Measurements from ENCODE around the gene JUN. TPM values are rescaled to one million over a fixed set of nuclear protein-coding genes. Genes with fewer than 3 reads are reported as not detected.

JUN gene
- total and polyA plus RNA-seq, 2 of the 13 experiments (the other 11 are each of a cell fraction or from before 2014, with no cell fraction given) = 18.2 to 22.3 TPM

- TF ChIP-seq KDM5B (CRISPR knock-in tag; IDR thresholded peaks at IDR 0.05; ENCODE audit: borderline replicate concordance) (peak; percentile 82; the same call in 1 of the 2 replicates), ZFP36L2 (CRISPR knock-in tag; IDR thresholded peaks at IDR 0.05) (no peak), NCOA2 (CRISPR knock-in tag; IDR thresholded peaks at IDR 0.05) (no peak), THYN1 (CRISPR knock-in tag; IDR thresholded peaks at IDR 0.05; ENCODE audit: borderline replicate concordance, low read depth) (no peak), TMF1 (CRISPR knock-in tag; IDR thresholded peaks at IDR 0.05; ENCODE audit: low read depth) (peak; percentile 66; the same call in 1 of the 2 replicates), GATA4 (IDR thresholded peaks at IDR 0.05; ENCODE audit: borderline replicate concordance, low read depth) (no peak), JUN (CRISPR knock-in tag; IDR thresholded peaks at IDR 0.05) (no peak), SUZ12 (IDR thresholded peaks at IDR 0.05; ENCODE audit: low read depth, low read length) (no peak), ZNF816 (CRISPR knock-in tag; IDR thresholded peaks at IDR 0.05; ENCODE audit: borderline replicate concordance) (0 out of 2 replicates have a peak, but pooled peaks have one; percentile 38), MXD1 (CRISPR knock-in tag; IDR thresholded peaks at IDR 0.05) (peak; percentile 67; the same call in 1 of the 2 replicates), MZF1 (CRISPR knock-in tag; IDR thresholded peaks at IDR 0.05; ENCODE audit: borderline replicate concordance) (no peak), ZNF577 (CRISPR knock-in tag; IDR thresholded peaks at IDR 0.05; ENCODE audit: borderline replicate concordance, low read depth) (no peak), ZNF12 (CRISPR knock-in tag; IDR thresholded peaks at IDR 0.05) (no peak), KAT2B (IDR thresholded peaks at IDR 0.05; ENCODE audit: borderline replicate concordance, low read depth, low read length) (no peak), THAP7 (CRISPR knock-in tag; IDR thresholded peaks at IDR 0.05) (no peak), DPF2 (CRISPR knock-in tag; IDR thresholded peaks at IDR 0.05; ENCODE audit: borderline replicate concordance, low read depth) (no peak), HDAC1 (CRISPR knock-in tag; IDR thresholded peaks at IDR 0.05) (peak; percentile 66), SP2 (CRISPR knock-in tag; IDR thresholded peaks at IDR 0.05) (peak; percentile 38; the same call in 1 of the 2 replicates), POLR2AphosphoS2 (IDR thresholded peaks at IDR 0.05; ENCODE audit: low read depth, low read length) (no peak), HMG20A (CRISPR knock-in tag; IDR thresholded peaks at IDR 0.05; ENCODE audit: borderline replicate concordance) (no peak), PRDM10 (CRISPR knock-in tag; IDR thresholded peaks at IDR 0.05; ENCODE audit: low read depth) (no peak), ZNF749 (CRISPR knock-in tag; IDR thresholded peaks at IDR 0.05; ENCODE audit: borderline replicate concordance) (no peak)
Measured at GRCh38 chr1:58782178-58783089, 1.4 kb downstream of the JUN start (continued).

Measured in HepG2 (cell line).